Testis (tissue), 3 donors: Measurements from ENCODE around the gene NCCRP1. TPM values are rescaled to one million over a fixed set of nuclear protein-coding genes. Genes with fewer than 3 reads are reported as not detected.

Experiments used
- DNase-seq: peaks from one replicate; pipeline ENCODE4 v3.0.0-alpha.2; 2019
- H3K27ac ChIP-seq, 2 donors: fragments of 200-600 bp; sonication (generic); one replicate each; pipeline ENCODE4 v1.5.1; 2019
- H3K27me3 ChIP-seq: fragments of 200-600 bp; sonication (generic); one replicate; pipeline ENCODE4 v1.5.1; 2019
- H3K36me3 ChIP-seq: fragments of 200-600 bp; sonication (generic); one replicate; pipeline ENCODE4 v1.5.1; 2017; ENCODE audit warnings: low read depth; ENCODE audit errors: missing control alignments
- H3K4me1 ChIP-seq: fragments of 200-600 bp; sonication (generic); one replicate; pipeline ENCODE4 v1.5.1; 2019
- H3K4me3 ChIP-seq, 2 donors: fragments of 200-600 bp; sonication (generic); one replicate each; pipeline ENCODE4 v1.5.1; 2017 to 2019
- H3K9me3 ChIP-seq: fragments of 200-600 bp; sonication (generic); one replicate; pipeline ENCODE4 v1.5.1; 2017
- POLR2A ChIP-seq: fragments of 450-650 bp; IDR thresholded peaks from one replicate; pipeline ENCODE4 v1.6.1; 2017; ENCODE audit warnings: antibody characterized with exemption, mild to moderate bottlenecking, moderate library complexity
- WGBS, 2 donors: methylation state at CpG; one replicate each; pipeline ENCODE4 v1.1.5; 2018; 5-methylcytosine and 5-hydroxymethylcytosine counted together
- intact Hi-C: fragments of 100-400 bp; cut with DNase I; formaldehyde crosslinking; loops from one replicate; pipeline ENCODE4 v1.15.1; 2023; ENCODE audit warnings: low total_unique reads
- polyA plus RNA-seq: library from polyadenylated mRNA; stranded (reverse); fragments of 350-450 nt; fragmentation: Illumina TruSeq; extraction: RNeasy Lipid Tissue Mini Kit (QIAGEN cat#74804); gene quantifications from one replicate; pipeline ENCODE4 v1.2.3, GENCODE V29; 2014; ENCODE audit warnings: low read depth, low replicate concordance; ENCODE audit not compliant: insufficient read depth
- total RNA-seq, 2 donors: library from RNA; depleted of rRNA; stranded (reverse); fragments of >200 nt; gene quantifications; one replicate each; pipeline ENCODE4 v1.2.3, GENCODE V29; 2016
- TF ChIP-seq, protein P1 (sequence below), 3 experiments: fragments of 450-650 bp in 2 of 3; fragments of 200-600 bp in 1 of 3; sonication (generic) in 1 of 3; IDR thresholded peaks; one replicate each; pipeline ENCODE4 v1.5.1; 2016 to 2019; ENCODE audit warnings: antibody characterized with exemption in 3 of 3, mild to moderate bottlenecking in 2 of 3, moderate library complexity in 1 of 3

NCCRP1 gene
- total and polyA plus RNA-seq, 3 donors from 2014 or later = 0.73 to 1.3 (median 1.1) TPM

DNA sequence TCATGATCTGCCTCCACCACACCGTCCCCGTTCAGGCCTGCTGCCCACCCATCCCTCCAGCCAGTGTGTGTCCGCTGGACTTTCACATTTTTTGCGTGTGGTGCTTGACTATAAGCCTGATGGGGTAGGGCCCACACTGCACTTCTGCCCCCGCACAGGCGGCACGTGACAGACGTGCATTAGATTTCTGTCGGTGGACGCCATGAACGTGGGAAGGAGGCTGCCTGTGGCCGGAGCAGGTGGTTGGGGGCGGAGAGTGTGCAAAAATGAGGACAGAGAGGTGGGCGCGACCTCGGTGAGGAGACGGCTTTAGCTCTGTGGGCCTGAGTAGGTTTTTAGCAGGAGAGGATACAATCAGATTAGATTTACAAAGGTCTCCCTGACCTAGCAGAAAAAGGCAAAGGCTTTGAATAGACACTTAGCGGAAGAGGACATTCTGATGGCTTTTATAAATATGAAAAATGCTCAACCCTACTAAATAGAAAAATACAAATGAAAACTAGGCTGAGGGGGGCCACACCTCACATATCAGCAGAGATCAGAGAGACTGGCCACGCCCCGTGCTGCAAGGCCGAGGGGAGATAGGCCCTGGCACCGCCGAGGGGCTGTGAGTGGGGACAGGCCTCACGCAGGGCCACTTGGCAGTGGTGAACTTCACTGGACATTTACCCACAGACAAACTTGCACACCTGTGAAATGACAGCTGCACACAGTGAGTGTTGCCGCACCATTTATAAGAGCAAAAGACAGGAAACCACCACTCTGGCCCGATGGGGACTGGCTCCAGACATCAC, 45.8 kb upstream of the NCCRP1 start:
- Histone ChIP-seq H3K27me3 (no peaks in the 10 kb centered on the region), H3K27ac (no peak overlapping the region), H3K4me3 (no peak overlapping the region), H3K36me3 (no peaks in the 10 kb centered on the region), H3K9me3 (no peaks in the 10 kb centered on the region), H3K4me1 (peaks cover 4% of the 10 kb centered on the region)
- 63 to 68% methylated on average over 26 of the region's 26 CpGs for WGBS, 2 donors
- intact Hi-C loops = no loop called here
- TF ChIP-seq, protein P1, sequence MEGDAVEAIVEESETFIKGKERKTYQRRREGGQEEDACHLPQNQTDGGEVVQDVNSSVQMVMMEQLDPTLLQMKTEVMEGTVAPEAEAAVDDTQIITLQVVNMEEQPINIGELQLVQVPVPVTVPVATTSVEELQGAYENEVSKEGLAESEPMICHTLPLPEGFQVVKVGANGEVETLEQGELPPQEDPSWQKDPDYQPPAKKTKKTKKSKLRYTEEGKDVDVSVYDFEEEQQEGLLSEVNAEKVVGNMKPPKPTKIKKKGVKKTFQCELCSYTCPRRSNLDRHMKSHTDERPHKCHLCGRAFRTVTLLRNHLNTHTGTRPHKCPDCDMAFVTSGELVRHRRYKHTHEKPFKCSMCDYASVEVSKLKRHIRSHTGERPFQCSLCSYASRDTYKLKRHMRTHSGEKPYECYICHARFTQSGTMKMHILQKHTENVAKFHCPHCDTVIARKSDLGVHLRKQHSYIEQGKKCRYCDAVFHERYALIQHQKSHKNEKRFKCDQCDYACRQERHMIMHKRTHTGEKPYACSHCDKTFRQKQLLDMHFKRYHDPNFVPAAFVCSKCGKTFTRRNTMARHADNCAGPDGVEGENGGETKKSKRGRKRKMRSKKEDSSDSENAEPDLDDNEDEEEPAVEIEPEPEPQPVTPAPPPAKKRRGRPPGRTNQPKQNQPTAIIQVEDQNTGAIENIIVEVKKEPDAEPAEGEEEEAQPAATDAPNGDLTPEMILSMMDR (IDR thresholded peaks at IDR 0.05) = no peak
- no peak for DNase-seq

DNA sequence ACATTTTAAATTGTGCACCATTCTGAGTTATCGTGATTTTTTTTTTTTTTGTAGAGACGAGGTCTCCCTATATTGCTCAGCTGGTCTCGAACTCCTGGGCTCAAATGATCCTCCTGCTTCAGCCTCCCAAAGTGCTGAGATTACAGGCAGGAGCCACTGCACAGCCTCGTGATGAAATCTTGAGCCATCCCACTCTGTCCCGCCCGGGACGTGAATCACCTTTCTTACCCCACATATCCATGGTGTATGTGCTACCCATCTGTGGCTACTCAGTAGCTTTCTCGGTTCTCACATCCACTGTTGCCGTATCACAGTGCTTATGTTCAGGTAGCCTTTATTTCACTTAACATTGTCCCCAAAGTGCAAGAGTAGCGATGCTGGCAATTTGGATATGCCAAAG, 44.7 kb upstream of the NCCRP1 start:
- TF ChIP-seq, protein P1 (IDR thresholded peaks at IDR 0.05) = no peak
- TF ChIP-seq POLR2A = no peak
- Histone ChIP-seq H3K27me3 (no peaks in the 10 kb centered on the region), H3K27ac (no peak overlapping the region), H3K4me1 (peaks cover 9% of the 10 kb centered on the region), H3K4me3 (no peak overlapping the region), H3K36me3 (no peaks in the 10 kb centered on the region), H3K9me3 (no peaks in the 10 kb centered on the region)
- intact Hi-C loops = no loop called here
- WGBS, 2 donors = 94 to 96% methylated on average over 10 of the region's 10 CpGs
- no peak for DNase-seq

DNA sequence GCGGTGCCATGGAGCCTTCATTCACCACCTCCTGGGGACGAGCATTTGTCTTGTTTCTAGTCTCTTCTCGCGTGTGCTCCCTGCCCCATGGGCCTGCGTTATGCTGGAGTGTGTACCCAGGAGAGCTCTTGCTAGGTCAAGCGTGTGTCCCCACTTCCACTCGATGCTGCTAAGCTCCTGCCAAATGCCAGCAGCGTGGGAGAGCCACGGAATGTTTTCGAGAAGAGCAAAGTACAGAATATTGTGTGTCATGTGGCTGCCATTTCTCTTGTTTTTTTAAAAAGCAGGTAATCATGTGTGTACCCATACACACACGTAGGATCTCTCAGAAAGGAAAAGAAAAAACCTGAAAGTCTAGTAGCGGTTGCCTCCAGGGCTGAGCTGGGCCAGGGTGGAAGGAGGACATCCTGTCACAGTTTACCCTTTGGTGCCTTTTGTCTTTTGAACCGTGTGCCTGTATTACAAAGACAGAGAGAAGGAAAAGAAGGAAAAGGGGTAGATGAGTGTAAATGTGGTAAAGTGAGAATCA, 42.6 kb upstream of the NCCRP1 start:
- intact Hi-C loops = no loop called here
- no peaks in the 10 kb centered on the region for H3K9me3 ChIP-seq
- no peak overlapping the region for H3K4me3 ChIP-seq
- H3K4me1 ChIP-seq = peaks cover 16% of the 10 kb centered on the region
- no peaks in the 10 kb centered on the region for H3K36me3 ChIP-seq
- 84% methylated on average over 13 of the region's 13 CpGs for WGBS, 2 donors
- H3K27ac ChIP-seq = no peak overlapping the region
- no peak for TF ChIP-seq POLR2A
- TF ChIP-seq, protein P1 (IDR thresholded peaks at IDR 0.05) = no peak
- H3K27me3 ChIP-seq = no peaks in the 10 kb centered on the region
- DNase-seq = no peak

DNA sequence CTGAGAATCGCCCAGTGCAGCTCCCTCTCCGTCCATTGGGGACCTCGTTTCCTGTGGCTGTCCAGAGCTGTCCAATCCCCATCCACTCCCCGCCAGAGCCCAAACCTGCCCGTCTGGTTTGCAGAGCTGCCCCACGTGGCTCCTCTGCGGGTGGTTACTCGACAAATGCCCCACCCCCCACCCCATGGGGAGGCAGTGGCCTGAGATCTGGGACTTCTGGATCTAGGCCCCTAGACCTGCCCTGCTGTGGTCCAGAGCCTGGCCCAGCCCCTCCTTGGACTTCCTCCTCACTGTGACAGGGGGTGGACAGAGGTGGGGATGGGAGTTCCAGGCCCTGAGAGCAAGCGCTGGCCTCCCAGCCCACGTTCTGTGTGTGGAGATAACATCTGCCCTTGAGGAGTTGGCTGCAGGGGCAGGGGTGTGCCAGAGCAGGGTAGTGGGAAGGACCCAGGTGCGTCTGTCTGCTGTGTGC, 42.1 kb upstream of the NCCRP1 start:
- peaks cover 16% of the 10 kb centered on the region for H3K4me1 ChIP-seq

More for the DNA sequence above, 42.1 kb upstream of the NCCRP1 start:
- H3K9me3 ChIP-seq = no peaks in the 10 kb centered on the region
- H3K27ac ChIP-seq = no peak overlapping the region
- TF ChIP-seq, protein P1 (IDR thresholded peaks at IDR 0.05) = no peak
- no peak for TF ChIP-seq POLR2A
- H3K27me3 ChIP-seq = no peaks in the 10 kb centered on the region
- no peaks in the 10 kb centered on the region for H3K36me3 ChIP-seq
- no peak for DNase-seq
- no peak overlapping the region for H3K4me3 ChIP-seq
- intact Hi-C loops = no loop called here
- 78 to 80% methylated on average over 10 to 11 of the region's 11 CpGs for WGBS, 2 donors
